Activated CD4-positive, CD25-positive, alpha-beta regulatory T cell treated with anti-CD3 and anti-CD28 coated beads, Interleukin-2, amount 50 U/mL, for 24 hours (primary cell): ENCODE measurements around the gene POU2AF2.
"Not testable (repeated sequence)": the region's sequence is repeated elsewhere in the genome, so short reads cannot be mapped to it uniquely, and the experiment has no call there.

Source experiments
- ATAC-seq, 2 donors: fragments of 150-1000 bp; cut with Tn5 transposase; one replicate each; pipeline ENCODE4 v1.10.0; 2021; ENCODE audit warnings: mild to moderate bottlenecking in 1 of 2, moderate library complexity in 1 of 2

The POU2AF2 gene

GRCh38 chr11:111305162-111305802 lies 59.8 kb downstream of the POU2AF2 start:
- ATAC-seq: no peak

- ATAC-seq: no peak
Observed at GRCh38 chr11:111305876-111306275, 60.4 kb downstream of the POU2AF2 start.

- ATAC-seq: no peak
Observed at GRCh38 chr11:111306321-111306720, 60.8 kb downstream of the POU2AF2 start.

GRCh38 chr11:111307472-111308108 lies 62.1 kb downstream of the POU2AF2 start:
- no peak for ATAC-seq

- no peak for ATAC-seq
Observed at GRCh38 chr11:111308140-111308539, 62.6 kb downstream of the POU2AF2 start.

- ATAC-seq: no peak
Observed at GRCh38 chr11:111309215-111309915, 63.8 kb downstream of the POU2AF2 start.

GRCh38 chr11:111310088-111310487 lies 64.6 kb downstream of the POU2AF2 start:
- ATAC-seq: no peak

GRCh38 chr11:111310723-111311122 lies 65.2 kb downstream of the POU2AF2 start:
- no peak for ATAC-seq

- no peak for ATAC-seq
Observed at GRCh38 chr11:111312076-111312475, 66.6 kb downstream of the POU2AF2 start.

- ATAC-seq: no peak
Observed at GRCh38 chr11:111319296-111319695, 73.8 kb downstream of the POU2AF2 start.

GRCh38 chr11:111320199-111320598 lies 74.7 kb downstream of the POU2AF2 start:
- not testable (repeated sequence) for ATAC-seq

GRCh38 chr11:111320728-111321568 lies 75.4 kb downstream of the POU2AF2 start:
- no peak for ATAC-seq

- ATAC-seq: no peak
Observed at GRCh38 chr11:111322534-111322933, 77.0 kb downstream of the POU2AF2 start.

GRCh38 chr11:111324277-111324720 lies 78.8 kb downstream of the POU2AF2 start:
- ATAC-seq: no peak

GRCh38 chr11:111325259-111325658 lies 79.7 kb downstream of the POU2AF2 start:
- no peak for ATAC-seq

GRCh38 chr11:111326824-111327223 lies 81.3 kb downstream of the POU2AF2 start:
- ATAC-seq: no peak

GRCh38 chr11:111327908-111328624 lies 82.5 kb downstream of the POU2AF2 start:
- ATAC-seq: no peak

GRCh38 chr11:111329306-111330204 lies 84.0 kb downstream of the POU2AF2 start:
- no peak for ATAC-seq

- peak in 1 of 2 donors; percentile 17 for ATAC-seq
Observed at GRCh38 chr11:111330234-111330893, 84.8 kb downstream of the POU2AF2 start.

- no peak for ATAC-seq
Observed at GRCh38 chr11:111331711-111332479, 86.4 kb downstream of the POU2AF2 start.
